ENCODE data around the gene MMD2.
"Not testable (repeated sequence)": the region's sequence is repeated elsewhere in the genome, so short reads cannot be mapped to it uniquely, and the experiment has no call there.

DNA sequence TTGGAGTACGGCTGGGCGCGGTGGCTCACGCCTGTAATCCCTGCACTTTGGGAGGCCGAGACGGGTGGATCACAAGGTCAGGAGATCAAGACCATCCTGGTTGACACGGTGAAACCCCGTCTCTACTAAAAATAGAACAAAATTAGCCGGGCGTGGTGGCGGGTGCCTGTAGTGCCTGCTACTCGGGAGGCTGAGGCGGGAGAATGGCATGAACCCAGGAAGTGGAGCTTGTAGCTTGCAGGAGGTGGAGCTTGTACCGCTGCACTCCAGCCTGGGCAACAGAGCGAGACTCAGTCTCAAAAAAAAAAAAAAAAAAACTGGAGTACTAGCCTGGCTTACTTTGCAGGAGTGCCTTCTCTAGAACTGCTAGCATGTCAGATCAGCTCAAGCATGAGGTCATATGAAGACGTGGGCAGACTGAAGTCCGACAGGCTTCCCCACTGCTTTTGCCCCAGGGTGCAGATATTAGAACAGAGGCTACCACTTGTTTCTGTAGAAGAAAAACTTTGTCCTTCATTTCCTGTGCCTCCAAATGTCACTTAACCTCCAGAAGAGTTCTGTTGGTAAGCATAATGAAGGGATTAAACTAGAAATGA lies 22.4 kb upstream of the MMD2 start:
- TF ChIP-seq, protein P1, sequence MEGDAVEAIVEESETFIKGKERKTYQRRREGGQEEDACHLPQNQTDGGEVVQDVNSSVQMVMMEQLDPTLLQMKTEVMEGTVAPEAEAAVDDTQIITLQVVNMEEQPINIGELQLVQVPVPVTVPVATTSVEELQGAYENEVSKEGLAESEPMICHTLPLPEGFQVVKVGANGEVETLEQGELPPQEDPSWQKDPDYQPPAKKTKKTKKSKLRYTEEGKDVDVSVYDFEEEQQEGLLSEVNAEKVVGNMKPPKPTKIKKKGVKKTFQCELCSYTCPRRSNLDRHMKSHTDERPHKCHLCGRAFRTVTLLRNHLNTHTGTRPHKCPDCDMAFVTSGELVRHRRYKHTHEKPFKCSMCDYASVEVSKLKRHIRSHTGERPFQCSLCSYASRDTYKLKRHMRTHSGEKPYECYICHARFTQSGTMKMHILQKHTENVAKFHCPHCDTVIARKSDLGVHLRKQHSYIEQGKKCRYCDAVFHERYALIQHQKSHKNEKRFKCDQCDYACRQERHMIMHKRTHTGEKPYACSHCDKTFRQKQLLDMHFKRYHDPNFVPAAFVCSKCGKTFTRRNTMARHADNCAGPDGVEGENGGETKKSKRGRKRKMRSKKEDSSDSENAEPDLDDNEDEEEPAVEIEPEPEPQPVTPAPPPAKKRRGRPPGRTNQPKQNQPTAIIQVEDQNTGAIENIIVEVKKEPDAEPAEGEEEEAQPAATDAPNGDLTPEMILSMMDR (IDR thresholded peaks at IDR 0.05) = not testable (repeated sequence)
- TF ChIP-seq POLR2A (IDR thresholded peaks at IDR 0.05) = not testable (repeated sequence)
